GM21528 (cell line): ENCODE measurements around the gene PPP1R7.

ENCODE experiments used
- ATAC-seq: cut with Tn5 transposase; IDR thresholded peaks from one replicate; pipeline ENCODE4 v1.9.1; 2021; ENCODE audit warnings: mild to moderate bottlenecking, moderate library complexity; ENCODE audit not compliant: unreplicated experiment, low FRiP score

The PPP1R7 gene

DNA sequence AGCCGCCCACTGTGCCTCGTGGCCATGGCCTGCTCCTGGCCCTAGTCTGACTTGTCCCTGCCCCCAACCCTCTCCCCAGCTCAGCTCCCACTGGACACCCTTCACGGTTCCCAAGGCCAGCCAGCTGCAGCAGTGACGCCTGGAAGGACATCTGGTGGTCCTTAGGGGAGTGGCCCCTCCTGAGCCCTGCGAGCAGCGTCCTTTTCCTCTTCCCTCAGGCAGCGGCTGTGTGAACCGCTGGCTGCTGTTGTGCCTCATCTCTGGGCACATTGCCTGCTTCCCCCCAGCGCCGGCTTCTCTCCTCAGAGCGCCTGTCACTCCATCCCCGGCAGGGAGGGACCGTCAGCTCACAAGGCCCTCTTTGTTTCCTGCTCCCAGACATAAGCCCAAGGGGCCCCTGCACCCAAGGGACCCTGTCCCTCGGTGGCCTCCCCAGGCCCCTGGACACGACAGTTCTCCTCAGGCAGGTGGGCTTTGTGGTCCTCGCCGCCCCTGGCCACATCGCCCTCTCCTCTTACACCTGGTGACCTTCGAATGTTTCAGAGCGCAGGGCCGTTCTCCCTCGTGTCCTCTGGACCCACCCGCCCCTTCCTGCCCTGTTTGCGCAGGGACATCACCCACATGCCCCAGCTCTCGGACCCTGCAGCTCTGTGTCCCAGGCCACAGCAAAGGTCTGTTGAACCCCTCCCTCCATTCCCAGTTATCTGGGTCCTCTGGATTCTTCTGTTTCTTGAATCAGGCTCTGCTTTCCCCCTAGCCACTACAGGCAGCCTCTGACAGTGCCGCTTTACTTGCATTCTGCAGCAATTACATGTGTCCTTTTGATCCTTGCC is 74.0 kb downstream of the PPP1R7 start:
- no peak for ATAC-seq

DNA sequence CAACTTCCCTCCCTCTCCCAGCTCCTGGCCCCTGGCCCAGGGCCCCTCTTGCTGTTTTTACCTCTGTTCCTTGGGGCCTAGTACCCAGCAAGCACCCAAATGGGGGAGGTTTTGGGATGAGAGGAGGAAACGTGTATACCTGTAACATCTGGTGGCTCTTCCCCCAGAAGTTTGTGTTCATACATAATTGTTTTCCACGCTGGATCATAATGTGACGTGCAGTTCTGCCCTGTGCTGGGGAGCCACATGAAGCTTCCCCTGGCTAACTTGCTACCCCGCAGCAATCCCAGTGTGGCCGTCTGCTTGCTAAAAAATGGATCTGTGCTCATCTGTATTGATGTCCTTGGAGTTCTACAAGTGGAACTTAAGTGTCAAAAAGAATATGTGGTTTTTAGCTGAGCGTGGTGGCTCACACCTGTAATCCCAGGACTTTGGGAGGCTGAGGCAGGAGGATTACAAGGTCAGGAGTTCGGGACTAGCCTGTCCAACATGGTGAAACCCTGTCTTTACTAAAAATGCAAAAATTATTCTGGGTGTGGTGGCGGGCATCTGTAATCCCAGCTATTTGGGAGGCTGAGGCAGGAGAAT is 74.7 kb downstream of the PPP1R7 start:
- ATAC-seq, result no peak

DNA sequence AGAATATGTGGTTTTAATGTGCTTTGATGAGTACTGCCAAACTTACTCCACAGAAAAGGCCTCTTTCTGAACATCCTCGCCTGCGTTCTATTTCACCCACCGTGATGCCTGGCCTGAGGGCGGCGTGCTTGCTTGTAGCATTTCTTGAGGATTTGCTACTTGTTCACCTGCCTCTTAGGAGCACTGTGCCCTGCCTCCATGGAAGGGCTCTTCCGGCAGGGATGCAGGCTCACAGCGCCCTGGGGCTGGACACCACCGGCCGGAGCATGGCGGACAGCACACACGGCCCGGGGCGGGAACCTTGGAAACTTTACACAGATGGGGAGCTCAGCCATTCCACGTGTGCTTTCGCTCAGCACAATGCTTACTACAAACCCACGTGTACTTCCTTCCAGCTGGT is 75.3 kb downstream of the PPP1R7 start:
- ATAC-seq, result no peak

DNA sequence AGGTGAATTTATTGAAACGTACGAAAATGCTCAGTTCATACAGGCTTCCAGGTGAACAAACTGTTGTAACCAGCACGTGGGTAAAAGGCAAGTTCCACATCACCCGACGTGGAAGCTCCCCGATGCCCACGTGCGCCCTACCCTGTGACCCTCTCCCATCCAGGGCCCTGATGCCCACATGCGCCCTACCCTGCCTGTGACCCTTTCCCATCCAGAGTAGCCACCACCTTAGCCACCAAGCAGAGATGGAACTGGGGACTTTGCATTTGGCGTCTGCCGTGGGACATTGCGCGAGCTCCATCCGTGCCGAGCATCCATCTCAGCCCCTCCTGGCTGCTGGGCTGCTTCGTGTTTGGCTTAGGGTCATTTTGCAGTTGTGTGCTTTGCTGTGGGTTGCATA is 75.7 kb downstream of the PPP1R7 start:
- ATAC-seq, result no peak

DNA sequence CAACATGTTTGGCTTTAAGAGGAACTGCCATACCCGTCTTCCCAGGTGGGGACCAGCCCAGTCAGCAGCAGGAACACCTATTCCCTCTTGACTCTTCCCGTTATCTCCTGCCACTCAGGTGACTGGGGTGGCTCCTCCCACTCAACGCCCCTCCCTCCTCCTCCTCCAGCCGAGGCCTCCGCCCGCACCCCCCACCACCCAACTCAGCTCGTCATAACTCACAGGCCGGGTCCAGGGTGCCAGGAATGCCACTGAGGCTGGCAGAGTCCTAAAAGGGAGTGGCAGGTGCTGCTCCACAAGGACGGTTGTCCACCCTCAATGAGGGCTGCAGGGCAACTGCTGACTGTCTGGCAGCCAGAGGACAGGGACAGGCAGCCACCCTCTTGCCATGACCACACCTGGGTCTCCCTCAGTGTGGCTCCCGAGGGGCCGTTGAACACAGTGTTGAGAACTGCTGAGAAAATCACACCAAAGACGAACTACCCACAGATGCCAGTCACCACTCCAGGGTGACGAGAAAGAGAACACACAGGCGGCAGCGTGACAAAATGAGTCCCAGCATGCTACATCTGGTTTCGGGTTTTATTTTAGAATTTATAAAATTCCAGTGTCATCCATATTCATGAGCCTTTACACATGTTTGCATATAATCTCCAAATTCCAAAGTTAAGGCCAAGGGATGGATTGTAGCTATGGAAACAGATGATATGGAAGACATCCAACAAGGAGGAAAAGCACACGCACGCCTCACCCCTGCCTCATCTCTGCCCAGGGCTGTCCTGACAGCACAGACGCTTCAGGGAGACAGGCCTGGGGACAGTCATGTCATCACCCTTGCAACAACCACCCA is 76.7 kb downstream of the PPP1R7 start:
- ATAC-seq, result no peak

DNA sequence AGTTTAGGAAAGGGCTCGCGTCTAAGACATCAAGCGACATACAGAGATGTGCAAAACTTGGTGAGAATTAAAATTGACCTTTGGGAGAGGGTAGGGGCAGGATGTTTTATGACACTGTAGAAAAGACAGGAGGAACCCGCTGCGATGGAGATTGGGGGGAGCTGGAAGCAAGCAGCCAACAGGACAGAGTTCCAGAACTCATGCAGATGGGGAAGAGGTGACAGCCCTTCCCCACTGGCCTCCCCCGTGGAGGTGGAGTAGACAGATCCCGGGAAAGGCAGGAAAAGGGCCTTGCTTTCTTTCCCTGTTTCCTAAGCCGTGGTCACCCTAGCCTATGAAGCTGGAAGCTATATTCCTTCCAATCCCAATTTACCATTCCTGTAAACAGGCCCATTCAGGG is 77.3 kb downstream of the PPP1R7 start:
- ATAC-seq, result no peak

DNA sequence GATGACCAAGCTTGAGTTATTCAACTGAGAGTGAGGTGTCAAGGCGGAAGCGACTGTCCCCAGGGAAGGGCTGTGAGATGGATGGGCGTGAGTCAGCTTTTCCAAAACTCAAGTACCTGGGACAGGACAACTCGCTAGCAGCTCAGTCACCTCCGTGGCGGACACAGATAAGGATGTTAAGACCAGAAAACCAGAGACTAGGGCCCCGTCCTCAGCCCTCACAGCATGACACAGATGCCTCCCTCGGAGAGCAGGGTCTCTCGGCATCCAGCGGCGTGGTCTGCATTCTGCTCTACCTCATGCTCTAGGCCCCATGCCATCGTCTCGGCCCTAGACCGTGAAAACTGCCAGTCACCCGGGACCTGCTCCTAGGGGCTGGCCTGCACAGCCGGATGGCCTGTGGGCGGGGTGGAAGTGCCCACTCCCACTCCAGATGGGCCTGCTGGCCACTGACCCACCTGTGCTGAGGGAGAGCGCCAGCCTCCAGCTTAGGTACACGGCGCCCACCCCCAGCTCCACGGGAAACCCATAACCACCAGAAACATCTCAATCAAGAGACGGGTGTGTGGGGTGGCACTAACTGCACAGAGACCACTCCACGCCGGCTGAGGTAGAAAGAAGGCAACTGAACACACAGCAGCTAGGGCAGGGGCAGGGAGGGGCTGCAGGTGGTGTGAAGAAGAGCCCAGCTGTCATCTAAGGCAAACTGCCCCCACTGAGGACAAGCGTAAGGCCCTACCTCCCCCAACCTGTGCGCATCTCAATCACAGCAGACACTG is 78.0 kb downstream of the PPP1R7 start:
- no peak for ATAC-seq

DNA sequence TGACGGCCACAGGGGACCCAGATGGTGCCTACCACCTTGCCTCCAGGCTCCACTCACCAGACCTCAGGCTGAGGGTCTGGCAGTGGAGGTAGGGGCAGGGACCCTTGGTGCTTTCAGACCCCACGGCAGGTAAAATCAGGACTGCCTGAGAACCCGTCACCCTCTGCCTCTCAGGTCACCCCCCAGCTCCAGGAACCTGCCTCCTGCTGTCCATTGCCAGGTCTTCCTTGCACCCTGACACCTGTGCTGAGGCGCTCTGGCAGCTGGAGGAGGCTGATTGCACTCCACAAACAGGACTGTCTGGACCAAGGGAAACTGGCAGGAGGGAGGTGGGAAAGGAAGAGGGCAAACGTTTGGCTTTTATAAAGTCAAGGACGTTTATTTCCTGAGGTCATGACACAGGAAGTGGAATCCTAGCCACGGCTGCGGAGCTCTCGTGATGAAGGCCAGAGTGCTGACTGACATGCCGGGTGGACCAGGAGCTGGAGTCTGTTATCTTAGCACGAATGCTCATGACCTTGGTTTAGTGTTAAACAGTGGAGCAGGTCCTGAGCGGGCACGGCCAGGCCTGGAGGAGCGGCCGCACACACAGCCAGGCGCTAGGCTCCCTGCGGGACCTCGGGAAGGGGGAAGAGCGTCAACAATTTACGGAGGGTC is 78.7 kb downstream of the PPP1R7 start:
- no peak for ATAC-seq

DNA sequence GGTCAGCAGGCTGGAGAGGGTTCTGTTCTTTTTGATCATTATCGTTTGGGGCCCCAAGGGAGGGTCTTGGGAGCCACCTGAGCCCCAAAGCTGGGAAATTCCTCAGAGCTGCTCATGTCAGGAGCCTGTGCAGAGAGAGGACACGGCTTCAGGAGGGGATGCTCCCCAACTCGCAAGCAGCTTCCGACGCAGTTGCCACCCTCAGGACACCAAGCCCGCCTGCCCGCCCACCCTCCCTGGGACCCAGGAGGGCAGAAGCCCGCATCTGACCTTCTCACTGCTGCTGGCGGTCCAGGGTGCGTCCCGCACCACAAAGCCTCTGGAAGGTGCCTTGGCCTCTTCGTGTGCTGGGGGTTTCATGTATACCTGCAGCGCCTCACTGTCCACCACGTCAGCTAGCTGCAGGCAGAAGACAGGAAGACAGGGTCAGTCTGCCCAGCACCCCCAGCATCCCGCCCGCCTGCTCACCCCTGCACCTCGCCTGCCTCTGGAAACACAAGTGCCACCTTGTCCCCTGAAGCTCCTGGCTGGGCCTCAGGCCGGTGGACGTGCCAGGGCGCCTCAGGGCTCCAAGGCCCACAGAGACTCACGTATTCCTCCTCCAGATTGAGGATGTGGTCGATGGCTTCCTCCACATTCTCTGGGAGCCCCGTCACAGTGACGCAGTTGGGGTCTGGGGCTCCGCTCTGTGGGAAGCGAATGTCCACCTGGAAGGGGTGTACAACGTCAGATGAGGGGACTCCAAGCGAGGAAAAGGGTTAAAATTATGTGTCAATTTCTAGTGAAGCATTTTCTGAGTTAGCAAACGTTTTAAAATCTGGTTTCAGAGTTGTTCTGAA is 79.5 kb downstream of the PPP1R7 start:
- no peak for ATAC-seq

DNA sequence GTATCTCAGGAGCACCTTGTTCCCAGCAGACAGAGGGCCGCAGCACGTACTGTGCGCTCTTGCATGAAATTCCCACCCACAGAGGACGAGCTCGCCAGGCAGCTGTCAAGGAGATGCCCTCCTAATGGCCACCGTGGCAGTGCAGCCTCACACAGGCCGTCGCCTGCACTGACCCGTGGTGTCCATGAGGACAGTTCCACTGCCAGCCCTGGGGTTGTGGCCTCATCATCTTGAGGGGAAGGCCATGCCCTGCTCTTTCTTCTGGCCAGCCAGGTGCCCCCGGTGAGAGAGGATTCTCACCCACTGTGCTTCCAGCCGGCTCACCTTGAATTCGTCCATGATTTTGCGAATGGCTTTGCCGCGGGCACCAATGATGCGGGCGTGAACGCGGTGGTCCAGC is 80.2 kb downstream of the PPP1R7 start:
- ATAC-seq, result no peak

DNA sequence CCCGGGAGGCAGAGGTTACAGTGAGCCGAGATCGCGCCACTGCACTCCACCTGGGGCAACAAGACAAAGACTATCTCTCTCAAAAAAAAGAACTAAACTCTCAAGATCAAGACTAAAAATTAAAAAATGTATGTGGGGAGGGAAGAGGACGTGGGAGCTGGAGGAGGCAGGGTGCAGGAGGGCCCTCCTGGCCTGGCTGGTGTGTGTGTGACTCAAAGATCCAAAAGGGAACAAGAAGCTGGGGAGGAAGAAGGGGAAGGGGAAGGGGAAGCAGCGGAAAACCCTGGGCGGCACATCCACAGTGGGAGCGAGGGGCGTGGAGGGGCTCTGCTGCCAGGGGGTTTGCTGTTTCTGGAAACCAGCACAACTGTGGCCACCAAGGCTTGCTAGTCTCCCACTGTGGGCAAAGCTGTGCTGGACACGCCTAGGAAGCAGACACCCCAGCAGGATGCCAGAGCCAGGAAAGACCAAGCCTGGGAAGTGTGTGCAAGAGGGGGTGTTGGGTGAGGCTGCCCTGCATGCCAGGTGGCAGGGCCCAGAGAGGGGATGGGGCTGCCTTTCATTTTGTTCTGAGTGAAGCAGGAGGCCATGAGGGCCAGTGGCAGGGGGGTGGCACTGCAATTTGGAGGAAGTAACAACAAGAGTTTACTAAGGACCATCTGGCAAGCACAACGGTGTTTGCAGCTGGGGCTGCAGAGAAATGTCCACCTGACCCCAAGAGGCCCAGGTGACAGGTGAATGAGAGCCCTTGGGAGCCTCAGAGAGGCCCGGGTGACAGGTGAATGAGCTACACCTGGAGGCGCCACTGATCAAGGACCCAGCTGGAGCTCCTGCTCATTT is 82.7 kb downstream of the PPP1R7 start:
- ATAC-seq, result no peak
